Liver (tissue), 9 donors: Measurements from ENCODE around the gene JAM3. TPM values are rescaled to one million over a fixed set of nuclear protein-coding genes. Genes with fewer than 3 reads are reported as not detected.

Source experiments
- DNase-seq: peaks from one replicate; pipeline ENCODE4 v3.0.0-alpha.2; 2017; ENCODE audit warnings: low spot score
- H3K27ac ChIP-seq, 2 donors: one replicate each; pipeline ENCODE4 v1.7.0; 2013; ENCODE audit warnings: inconsistent platforms in 2 of 2, low read length in 2 of 2, control low read depth in 1 of 2, low read depth in 1 of 2, mild to moderate bottlenecking in 1 of 2
- H3K27me3 ChIP-seq, 4 donors: one replicate each; pipeline versions ENCODE4 v1.6.1 to v1.7.0; 2013; ENCODE audit warnings: low read length in 3 of 4, inconsistent platforms in 1 of 4, mild to moderate bottlenecking in 1 of 4, moderate library complexity in 1 of 4; ENCODE audit not compliant: control insufficient read depth in 4 of 4, insufficient read depth in 4 of 4
- H3K36me3 ChIP-seq, 4 donors: one replicate each; pipeline versions ENCODE4 v1.6.1 to v1.7.0; 2013; ENCODE audit warnings: low read length in 3 of 4, mild to moderate bottlenecking in 3 of 4, low read depth in 1 of 4, moderate library complexity in 1 of 4; ENCODE audit not compliant: control insufficient read depth in 4 of 4, insufficient read depth in 3 of 4
- H3K4me1 ChIP-seq, 4 donors: one replicate each; pipeline versions ENCODE4 v1.6.1 to v1.7.0; 2013; ENCODE audit warnings: low read length in 3 of 4, mild to moderate bottlenecking in 3 of 4, moderate library complexity in 1 of 4; ENCODE audit not compliant: control insufficient read depth in 4 of 4, insufficient read depth in 4 of 4
- H3K4me3 ChIP-seq, 3 donors: one replicate each; pipeline versions ENCODE4 v1.6.1 to v1.7.0; 2013; ENCODE audit warnings: low read length in 3 of 3, control low read depth in 1 of 3, low read depth in 1 of 3, mild to moderate bottlenecking in 1 of 3
- H3K9ac ChIP-seq, 2 donors: one replicate each; pipeline ENCODE4 v1.7.0; 2013; ENCODE audit warnings: low read length in 2 of 2, mild to moderate bottlenecking in 2 of 2, moderate library complexity in 2 of 2, control low read depth in 1 of 2, low read depth in 1 of 2
- H3K9me3 ChIP-seq, 4 donors: one replicate each; pipeline versions ENCODE4 v1.6.1 to v1.7.0; 2013; ENCODE audit warnings: low read length in 3 of 4; ENCODE audit not compliant: control insufficient read depth in 4 of 4
- ATF3 ChIP-seq: IDR thresholded peaks from 2 replicates; pipeline ENCODE4 v1.6.1; 2016; ENCODE audit warnings: antibody characterized with exemption
- CTCF ChIP-seq: fragments of 150-350 bp; IDR thresholded peaks from 2 replicates; pipeline ENCODE4 v1.5.1; 2017; ENCODE audit warnings: improper control_type of control experiment, low read depth, low read length; ENCODE audit not compliant: missing input control
- EGR1 ChIP-seq, 2 donors: IDR thresholded peaks; 2 replicates each; pipeline ENCODE4 v1.6.1; 2016 to 2018; ENCODE audit warnings: antibody characterized with exemption in 2 of 2, low read depth in 2 of 2
- FOXA1 ChIP-seq: IDR thresholded peaks from 2 replicates; pipeline ENCODE4 v1.6.1; 2016; ENCODE audit warnings: antibody characterized with exemption
- FOXA2 ChIP-seq: IDR thresholded peaks from 2 replicates; pipeline ENCODE4 v1.6.1; 2016; ENCODE audit warnings: antibody characterized with exemption
- GABPA ChIP-seq, 2 donors: IDR thresholded peaks in 1 of 2; conservative IDR thresholded peaks in 1 of 2; 2 replicates each; pipeline ENCODE4 v1.6.1; 2016; ENCODE audit warnings: antibody characterized with exemption in 2 of 2, mild to moderate bottlenecking in 1 of 2, moderate library complexity in 1 of 2
- HNF4A ChIP-seq, 2 donors: conservative IDR thresholded peaks; 2 replicates each; pipeline ENCODE4 v1.6.1; 2016; ENCODE audit warnings: antibody characterized with exemption in 2 of 2, mild to moderate bottlenecking in 2 of 2
- HNF4G ChIP-seq: IDR thresholded peaks from 2 replicates; pipeline ENCODE4 v1.6.1; 2016; ENCODE audit warnings: antibody characterized with exemption
- JUND ChIP-seq, 2 donors: IDR thresholded peaks; 2 replicates each; pipeline ENCODE4 v1.6.1; 2016; ENCODE audit warnings: antibody characterized with exemption in 2 of 2
- MAX ChIP-seq: IDR thresholded peaks from 2 replicates; pipeline ENCODE4 v1.6.1; 2016; ENCODE audit warnings: antibody characterized with exemption
- NR2F2 ChIP-seq: IDR thresholded peaks from 2 replicates; pipeline ENCODE4 v1.6.1; 2016; ENCODE audit warnings: antibody characterized with exemption
- RAD21 ChIP-seq, 2 donors: IDR thresholded peaks; 2 replicates each; pipeline ENCODE4 v1.6.1; 2016; ENCODE audit warnings: antibody characterized with exemption in 2 of 2, mild to moderate bottlenecking in 2 of 2
- REST ChIP-seq: IDR thresholded peaks from 2 replicates; pipeline ENCODE4 v1.6.1; 2016; ENCODE audit warnings: antibody characterized with exemption, mild to moderate bottlenecking
- RXRA ChIP-seq, 2 donors: IDR thresholded peaks; 2 replicates each; pipeline ENCODE4 v1.6.1; 2017 to 2018; ENCODE audit warnings: antibody characterized with exemption in 2 of 2, mild to moderate bottlenecking in 1 of 2
- SP1 ChIP-seq: IDR thresholded peaks from 2 replicates; pipeline ENCODE4 v1.6.1; 2018; ENCODE audit warnings: antibody characterized with exemption, mild to moderate bottlenecking
- TAF1 ChIP-seq: conservative IDR thresholded peaks from 2 replicates; pipeline ENCODE4 v1.6.1; 2016; ENCODE audit warnings: antibody characterized with exemption, mild to moderate bottlenecking
- YY1 ChIP-seq: IDR thresholded peaks from 2 replicates; pipeline ENCODE4 v1.6.1; 2016; ENCODE audit warnings: antibody characterized with exemption, mild to moderate bottlenecking
- ZBTB33 ChIP-seq: IDR thresholded peaks from 2 replicates; pipeline ENCODE4 v1.6.1; 2016; ENCODE audit warnings: antibody characterized with exemption
- WGBS: extraction: QIAGEN DNeasy Blood & Tissue Kit; methylation state at CpG from one replicate; pipeline ENCODE4 v1.1.7; 2013; 5-methylcytosine and 5-hydroxymethylcytosine counted together
- polyA plus RNA-seq, 2 donors: library from polyadenylated mRNA; stranded (reverse) in 1 of 2; unstranded in 1 of 2; fragments of 200-250 nt in 1 of 2; fragments of >200 nt in 1 of 2; fragmentation: Nextera tagmentation in 1 of 2; extraction: Ambion mirVana in 1 of 2; gene quantifications; one replicate each; pipeline versions ENCODE4 v1.2.1 to v1.2.3, GENCODE V29; 2013 to 2015
- total RNA-seq, 2 donors: library from RNA; depleted of rRNA; stranded (reverse); fragments of >200 nt; gene quantifications; one replicate each; pipeline ENCODE4 v1.2.3, GENCODE V29; 2014
- donor health status: healthy.
- donor health status: healthy.
- donor health status: healthy.
- donor health status: healthy.
- donor health status: healthy.

JAM3 gene
- total and polyA plus RNA-seq, 4 donors, result 1.6 to 4.3 (median 2.1) TPM

GRCh38 chr11:134149371-134149770 lies 80.5 kb downstream of the JAM3 start:
- H3K27me3 ChIP-seq, result no peaks in the 10 kb centered on the region
- no peak overlapping the region for H3K27ac ChIP-seq
- H3K9ac ChIP-seq, result no peak overlapping the region
- no peaks in the 10 kb centered on the region for H3K9me3 ChIP-seq
- no peaks in the 10 kb centered on the region for H3K4me1 ChIP-seq
- WGBS, result 96% methylated on average over 16 of the region's 16 CpGs
- no peak overlapping the region for H3K4me3 ChIP-seq
- no peak for DNase-seq
- peaks cover 0 to 30% (median 13%) of the 10 kb centered on the region in 4 donors for H3K36me3 ChIP-seq
- TF ChIP-seq NR2F2 (no peak), RXRA (IDR thresholded peaks at IDR 0.05) (no peak), ZBTB33 (no peak), SP1 (no peak), FOXA1 (no peak), YY1 (no peak), JUND (IDR thresholded peaks at IDR 0.05) (no peak), FOXA2 (no peak), REST (no peak), GABPA (IDR thresholded peaks at IDR 0.05 in 1 of 2, conservative IDR thresholded peaks at IDR 0.05 in 1 of 2) (no peak), EGR1 (IDR thresholded peaks at IDR 0.05; ENCODE audit: low read depth in 2 of 2) (no peak), RAD21 (IDR thresholded peaks at IDR 0.05) (no peak), HNF4G (no peak), ATF3 (no peak), CTCF (no peak), MAX (no peak), TAF1 (no peak), HNF4A (conservative IDR thresholded peaks at IDR 0.05) (no peak)
